Mucosa of descending colon (tissue), 3 donors: ENCODE measurements around the gene ZNF446. TPM values are rescaled to one million over a fixed set of nuclear protein-coding genes. Genes with fewer than 3 reads are reported as not detected.

Source experiments
- ATAC-seq: fragments of 200-7000 bp; cut with Tn5 transposase; one replicate; pipeline ENCODE4 v1.9.1; 2020; ENCODE audit warnings: mild to moderate bottlenecking, moderate library complexity
- DNase-seq, 3 donors: peaks; one replicate each; pipeline ENCODE4 v3.0.0-alpha.2; 2020
- H3K36me3 ChIP-seq: fragments of 200-600 bp; one replicate; pipeline ENCODE4 v1.8.0; 2021; ENCODE audit warnings: low read depth, mild to moderate bottlenecking
- H3K4me1 ChIP-seq: fragments of 200-600 bp; one replicate; pipeline ENCODE4 v1.8.0; 2021; ENCODE audit warnings: low read depth, mild to moderate bottlenecking
- H3K4me3 ChIP-seq: fragments of 200-600 bp; one replicate; pipeline ENCODE4 v1.8.0; 2021; ENCODE audit warnings: mild to moderate bottlenecking
- H3K9me3 ChIP-seq: fragments of 200-600 bp; one replicate; pipeline ENCODE4 v1.8.0; 2021; ENCODE audit warnings: mild to moderate bottlenecking
- intact Hi-C, 2 donors: fragments of 100-400 bp; cut with DNase I in 1 of 2; cut with micrococcal nuclease in 1 of 2; formaldehyde crosslinking; loops; one replicate each; pipeline versions ENCODE4 v1.11.0 to v1.11.1; 2022; cut with DNase I, micrococcal nuclease
- total RNA-seq, 3 donors: library from RNA; stranded (reverse); fragmentation: NEBNext Ultra II Directional in 2 of 3; extraction: Animal tissue kit (Norgen Biotek cat#: 25700) in 2 of 3; gene quantifications; one replicate each; pipeline versions ENCODE4 v1.2.1 to v1.2.4, GENCODE V29; 2021 to 2023
- TF ChIP-seq, protein P1 (sequence below): fragments of 200-600 bp; IDR thresholded peaks from one replicate; pipeline ENCODE4 v1.8.0; 2022; ENCODE audit warnings: antibody characterized with exemption, mild to moderate bottlenecking
- donor health status: DM: no; HTN: no; CAD: no; lungs with moderate emphysema.
- donor health status: DM: no; HTN: no; CAD: no.
- donor health status: DM: no; HTN: yes; CAD: no.

ZNF446 gene
- total RNA-seq, 3 donors from 2014 or later, result 9.4 to 12.6 (median 10.6) TPM

DNA sequence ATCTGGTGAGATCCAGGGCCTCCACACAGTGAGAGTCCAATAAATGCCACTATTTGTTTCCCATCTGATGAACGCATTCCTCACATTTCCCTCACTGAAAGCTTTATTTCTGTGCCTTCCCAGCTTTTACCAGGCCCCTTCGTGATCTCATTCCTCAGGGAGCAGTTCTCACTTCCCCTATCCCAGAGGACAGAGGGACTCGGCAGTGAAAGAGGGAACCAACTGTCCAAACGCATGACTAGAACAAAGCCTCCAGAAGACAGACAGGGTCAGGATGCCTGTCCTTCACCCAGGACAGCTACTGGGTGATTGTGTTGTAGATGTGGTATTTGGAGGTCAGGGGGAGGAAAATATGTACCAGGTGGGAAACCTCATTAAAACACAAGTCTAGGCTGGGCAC is 45.5 kb downstream of the ZNF446 start:
- H3K36me3 ChIP-seq, result no peaks in the 10 kb centered on the region
- no peaks in the 10 kb centered on the region for H3K9me3 ChIP-seq
- intact Hi-C loops, result no loop called here
- TF ChIP-seq, protein P1, sequence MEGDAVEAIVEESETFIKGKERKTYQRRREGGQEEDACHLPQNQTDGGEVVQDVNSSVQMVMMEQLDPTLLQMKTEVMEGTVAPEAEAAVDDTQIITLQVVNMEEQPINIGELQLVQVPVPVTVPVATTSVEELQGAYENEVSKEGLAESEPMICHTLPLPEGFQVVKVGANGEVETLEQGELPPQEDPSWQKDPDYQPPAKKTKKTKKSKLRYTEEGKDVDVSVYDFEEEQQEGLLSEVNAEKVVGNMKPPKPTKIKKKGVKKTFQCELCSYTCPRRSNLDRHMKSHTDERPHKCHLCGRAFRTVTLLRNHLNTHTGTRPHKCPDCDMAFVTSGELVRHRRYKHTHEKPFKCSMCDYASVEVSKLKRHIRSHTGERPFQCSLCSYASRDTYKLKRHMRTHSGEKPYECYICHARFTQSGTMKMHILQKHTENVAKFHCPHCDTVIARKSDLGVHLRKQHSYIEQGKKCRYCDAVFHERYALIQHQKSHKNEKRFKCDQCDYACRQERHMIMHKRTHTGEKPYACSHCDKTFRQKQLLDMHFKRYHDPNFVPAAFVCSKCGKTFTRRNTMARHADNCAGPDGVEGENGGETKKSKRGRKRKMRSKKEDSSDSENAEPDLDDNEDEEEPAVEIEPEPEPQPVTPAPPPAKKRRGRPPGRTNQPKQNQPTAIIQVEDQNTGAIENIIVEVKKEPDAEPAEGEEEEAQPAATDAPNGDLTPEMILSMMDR, result no peak
- ATAC-seq (no peak), DNase-seq (no peak)
- no peak overlapping the region for H3K4me3 ChIP-seq
- peaks cover 21% of the 10 kb centered on the region for H3K4me1 ChIP-seq

DNA sequence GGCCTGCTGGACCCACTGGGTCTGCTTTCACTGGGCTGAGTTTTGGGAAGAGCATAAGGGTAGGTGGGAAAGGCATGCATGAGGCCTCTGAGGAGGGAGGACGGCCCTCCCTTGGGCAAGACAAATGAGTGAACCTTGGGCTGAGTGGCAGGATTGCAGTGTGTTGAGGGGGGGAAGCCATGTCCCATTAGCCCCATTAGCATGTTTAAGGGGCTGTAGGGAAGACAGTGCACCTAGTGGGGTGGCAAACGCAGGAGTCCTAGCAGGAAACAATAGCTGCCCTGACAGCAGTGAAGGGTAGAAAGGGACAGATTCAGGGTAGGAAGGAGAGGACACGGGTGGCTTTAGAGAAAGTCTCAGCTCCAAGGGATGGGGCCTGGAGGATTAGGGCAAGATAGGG is 46.6 kb downstream of the ZNF446 start:
- H3K4me3 ChIP-seq, result no peak overlapping the region

DNA sequence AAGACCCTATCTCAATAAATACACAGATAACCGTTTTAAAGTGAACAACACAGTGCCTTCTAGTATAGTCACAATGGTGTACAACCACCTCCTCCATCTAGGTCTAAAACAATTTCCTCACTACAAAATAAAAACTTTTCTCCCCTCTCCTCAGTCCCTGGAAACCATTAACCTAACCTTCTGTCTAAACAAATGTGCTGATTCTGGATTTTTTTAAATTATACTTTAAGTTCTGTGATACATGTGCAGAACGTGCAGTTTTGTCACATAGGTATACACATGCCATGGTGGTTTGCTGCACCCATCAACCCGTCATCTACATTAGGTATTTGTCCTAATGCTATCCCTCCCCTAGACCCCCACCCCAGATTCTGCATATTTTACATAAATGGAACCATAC is 53.3 kb downstream of the ZNF446 start:
- intact Hi-C loops, result no loop called here
- no peaks in the 10 kb centered on the region for H3K4me1 ChIP-seq
- TF ChIP-seq, protein P1, result no peak
- no peaks in the 10 kb centered on the region for H3K36me3 ChIP-seq
- no peaks in the 10 kb centered on the region for H3K9me3 ChIP-seq
- DNase-seq, result no peak
- no peak overlapping the region for H3K4me3 ChIP-seq
- no peak for ATAC-seq

More for the DNA sequence above, 46.6 kb downstream of the ZNF446 start:
- DNase-seq, result no peak
- H3K4me1 ChIP-seq, result peaks cover 16% of the 10 kb centered on the region
- ATAC-seq, result no peak
- no peaks in the 10 kb centered on the region for H3K9me3 ChIP-seq
- H3K36me3 ChIP-seq, result no peaks in the 10 kb centered on the region
- TF ChIP-seq, protein P1, result no peak
- intact Hi-C loops, result no loop called here

Other genes with a start within 250 kb of the ZNF446 start
- gene ZNF544, start 247.4 kb upstream of the ZNF446 start, total RNA-seq, result 10 to 100 TPM; 12.1 to 30.5 (median 27.6) TPM
- gene ZNF8, start 197.4 kb upstream of the ZNF446 start, total RNA-seq, result 1 to 10 TPM; 3.6 to 7.9 (median 3.8) TPM
- 10 to 100 TPM; 25.0 to 31.7 (median 30.0) TPM for gene ERVK3-1, start 171.0 kb upstream of the ZNF446 start, total RNA-seq
- gene ZSCAN22, start 149.4 kb upstream of the ZNF446 start, total RNA-seq, result 1 to 10 TPM; 2.4 to 5.4 (median 3.2) TPM
- gene A1BG, start 122.9 kb upstream of the ZNF446 start, total RNA-seq, result 1 to 10 TPM; 2.0 to 3.7 (median 2.7) TPM
- gene ZNF497, start 113.6 kb upstream of the ZNF446 start, total RNA-seq, result 1 to 10 TPM; 1.1 to 1.9 (median 1.2) TPM
- gene ZNF837, start 95.3 kb upstream of the ZNF446 start, total RNA-seq, result 1 to 10 TPM; 1.5 to 3.3 (median 2.5) TPM
- 100 to 1,000 TPM; 692 to 768 (median 754) TPM for gene RPS5, start 89.1 kb upstream of the ZNF446 start, total RNA-seq
- gene RNF225, start 80.7 kb upstream of the ZNF446 start, total RNA-seq, result not detected
- gene ZNF584, start 67.7 kb upstream of the ZNF446 start, total RNA-seq, result 10 to 100 TPM in 1 of 3 donors, 1 to 10 TPM in 2; 5.4 to 15.0 (median 6.9) TPM
- 1 to 10 TPM; 1.5 to 9.8 (median 5.6) TPM for gene ZNF132, start 36.2 kb upstream of the ZNF446 start, total RNA-seq
- gene ZNF324B, start 24.7 kb upstream of the ZNF446 start, total RNA-seq, result 1 to 10 TPM; 5.3 to 8.2 (median 6.8) TPM
- gene ZNF324, start 9.3 kb upstream of the ZNF446 start, total RNA-seq, result 10 to 100 TPM; 10.1 to 14.8 (median 12.9) TPM
- gene SLC27A5, start 35.6 kb downstream of the ZNF446 start, total RNA-seq, result 1 to 10 TPM; 1.6 to 7.1 (median 3.9) TPM
- 10 to 100 TPM; 12.1 to 16.7 (median 13.4) TPM for gene ZBTB45, start 43.5 kb downstream of the ZNF446 start, total RNA-seq
- gene TRIM28, start 67.7 kb downstream of the ZNF446 start, total RNA-seq, result 100 to 1,000 TPM; 180 to 308 (median 202) TPM
- 100 to 1,000 TPM; 125 to 231 (median 195) TPM for gene CHMP2A, start 78.8 kb downstream of the ZNF446 start, total RNA-seq
- 100 to 1,000 TPM in 1 of 3 donors, 10 to 100 TPM in 2; 49.4 to 101 (median 66.7) TPM for gene UBE2M, start 82.3 kb downstream of the ZNF446 start, total RNA-seq
- gene MZF1, start 97.0 kb downstream of the ZNF446 start, total RNA-seq, result 10 to 100 TPM; 30.4 to 43.3 (median 36.1) TPM